ENCODE results near the gene ARHGEF1.
"Not testable (repeated sequence)": the region's sequence is repeated elsewhere in the genome, so short reads cannot be mapped to it uniquely, and the experiment has no call there.

ARHGEF1 gene

DNA sequence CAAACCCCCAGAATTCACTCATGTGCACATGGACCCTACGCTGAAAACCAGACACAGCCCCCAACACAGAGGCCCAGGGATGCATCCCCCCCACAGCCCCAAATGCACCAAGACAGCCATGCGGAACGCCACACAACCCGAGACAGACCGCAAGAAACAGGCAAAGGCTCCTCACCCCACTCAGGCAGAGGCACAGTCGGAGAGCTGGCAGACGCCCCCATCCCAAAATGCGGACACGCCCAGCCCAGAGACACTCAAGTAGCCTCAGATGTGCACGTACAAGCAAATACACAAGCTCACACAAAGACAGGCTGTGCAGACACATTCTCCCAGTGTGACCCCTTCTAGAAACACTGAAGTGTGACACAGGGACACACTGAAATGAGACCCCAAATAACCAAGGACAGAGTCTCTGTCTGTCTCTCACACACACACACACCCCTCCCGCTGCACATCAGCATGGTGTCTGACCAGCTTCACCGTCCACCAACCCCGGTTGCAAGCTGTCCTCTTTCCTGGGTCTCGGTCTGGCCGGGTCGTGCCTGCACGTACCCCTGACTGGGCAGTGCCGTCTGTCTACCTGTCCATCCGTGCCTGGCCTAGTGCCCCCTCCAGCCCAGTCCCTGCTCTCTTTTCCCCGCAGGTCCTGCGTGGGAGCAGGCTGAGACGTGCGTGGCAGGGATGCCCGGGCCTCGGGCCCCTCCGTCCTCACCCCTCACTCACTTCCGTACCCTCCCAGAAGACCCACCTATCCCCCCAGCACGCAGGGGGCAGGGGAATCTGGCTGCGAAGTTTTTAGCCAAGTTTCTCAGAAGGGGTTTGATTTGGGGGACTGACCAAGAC is 29.1 kb downstream of the ARHGEF1 start:
- Histone ChIP-seq H3K4me1 (ENCODE audit: control insufficient read depth, insufficient read depth, low read length) (peaks cover 3% of the 10 kb centered on the region; the same call in 1 of the 2 replicates), H3K9me3 (ENCODE audit: control insufficient read depth, insufficient read depth, low read length) (no peaks in the 10 kb centered on the region), H3K4me3 (ENCODE audit: low read length) (no peak overlapping the region), H3K27me3 (ENCODE audit: control insufficient read depth, insufficient read depth, low read length) (peaks cover 66% of the 10 kb centered on the region), H3K36me3 (ENCODE audit: control insufficient read depth, insufficient read depth, low read length) (no peaks in the 10 kb centered on the region), H3K27ac (ENCODE audit: low read length) (no peak overlapping the region)
- DNase-seq (ENCODE audit: low read depth, low spot score): no peak
- no CpG with 5 or more reads among the region's 29 CpGs for WGBS (ENCODE audit: insufficient coverage, insufficient read length)

DNA sequence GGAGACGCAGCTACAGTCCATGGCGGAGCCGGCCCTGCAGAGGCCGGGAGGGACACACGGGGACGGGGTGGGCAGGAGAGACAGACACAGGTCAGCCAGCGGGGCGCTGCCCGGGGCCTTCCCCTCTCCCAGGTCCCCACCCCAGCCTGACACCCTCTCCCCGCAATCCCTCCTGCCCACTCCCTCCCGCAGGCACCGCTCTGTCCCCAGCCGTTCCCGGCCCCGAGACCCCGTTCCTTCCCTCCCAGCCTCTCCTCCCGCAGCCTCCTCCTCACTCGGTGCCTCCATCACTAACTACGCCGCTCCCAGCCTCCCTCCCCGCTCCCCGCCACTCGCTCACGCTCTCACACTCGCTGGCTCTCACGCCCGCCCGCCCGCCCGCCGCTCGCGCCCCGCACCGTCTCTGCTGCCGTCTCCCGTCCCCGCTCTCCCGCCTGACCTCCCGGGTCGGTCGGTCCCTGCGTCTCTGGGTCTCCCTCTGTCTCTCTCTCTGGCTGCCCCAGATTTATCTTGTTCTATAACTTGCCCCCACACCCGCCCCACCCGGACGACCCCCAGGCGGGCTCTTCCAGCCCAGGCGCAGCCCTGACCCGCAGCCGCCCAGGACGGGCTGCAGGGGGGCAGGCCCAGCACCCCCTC is 30.0 kb downstream of the ARHGEF1 start:
- peaks cover 72% of the 10 kb centered on the region for H3K27me3 ChIP-seq (ENCODE audit: control insufficient read depth, insufficient read depth, low read length)
- no CpG with 5 or more reads among the region's 51 CpGs for WGBS (ENCODE audit: insufficient coverage, insufficient read length)
- H3K36me3 ChIP-seq (ENCODE audit: control insufficient read depth, insufficient read depth, low read length): no peaks in the 10 kb centered on the region
- peaks cover 3% of the 10 kb centered on the region; the same call in 1 of the 2 replicates for H3K4me1 ChIP-seq (ENCODE audit: control insufficient read depth, insufficient read depth, low read length)
- no peaks in the 10 kb centered on the region for H3K9me3 ChIP-seq (ENCODE audit: control insufficient read depth, insufficient read depth, low read length)
- peak overlapping the region; percentile 6; the same call in 1 of the 2 replicates for H3K4me3 ChIP-seq (ENCODE audit: low read length)
- H3K27ac ChIP-seq (ENCODE audit: low read length): no peak overlapping the region
- DNase-seq (ENCODE audit: low read depth, low spot score): no peak

DNA sequence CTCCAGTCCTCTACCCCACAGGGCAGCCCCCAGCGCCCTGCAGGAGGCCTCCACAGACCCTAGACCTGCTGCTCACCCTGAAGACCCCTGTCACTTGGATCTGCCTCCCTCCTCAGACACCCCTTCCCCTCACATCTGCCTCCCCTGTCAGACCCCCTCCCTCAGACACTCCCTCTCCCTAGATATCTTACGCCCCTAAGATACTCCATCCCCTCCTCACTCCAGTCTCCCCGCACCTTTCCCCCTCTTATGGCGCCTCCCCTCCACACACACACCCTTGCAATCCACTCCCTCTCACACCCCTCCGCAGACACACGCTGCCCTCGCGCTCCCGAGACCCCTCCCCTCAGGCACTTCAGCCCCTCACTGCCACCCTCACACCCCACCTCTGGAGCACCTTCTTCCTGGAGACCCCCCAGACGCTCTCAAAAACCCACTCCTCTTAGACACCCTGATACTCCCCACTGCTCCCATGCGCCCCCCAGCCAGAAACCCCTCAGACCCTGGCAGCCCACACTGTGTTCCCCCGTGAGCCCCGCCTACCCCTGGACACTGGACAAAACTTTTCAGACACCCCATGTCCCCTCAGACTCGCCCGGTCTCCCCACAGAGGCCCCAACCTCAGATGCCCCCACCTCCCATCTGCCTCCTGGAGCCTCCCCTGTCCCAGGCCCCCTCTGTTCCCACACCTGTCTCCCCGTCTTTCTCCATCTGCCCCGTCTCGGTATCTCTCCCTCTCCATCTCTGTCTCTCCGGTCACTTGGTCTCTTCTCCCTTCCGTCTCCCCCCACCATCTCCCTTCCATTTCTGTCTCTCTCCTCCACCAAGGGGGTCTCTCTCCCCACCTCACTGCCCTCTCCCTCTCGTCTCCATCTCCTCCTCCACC is 30.8 kb downstream of the ARHGEF1 start:
- H3K27ac ChIP-seq (ENCODE audit: low read length): no peak overlapping the region
- H3K27me3 ChIP-seq (ENCODE audit: control insufficient read depth, insufficient read depth, low read length): peaks cover 79% of the 10 kb centered on the region
- no peak overlapping the region for H3K4me3 ChIP-seq (ENCODE audit: low read length)

DNA sequence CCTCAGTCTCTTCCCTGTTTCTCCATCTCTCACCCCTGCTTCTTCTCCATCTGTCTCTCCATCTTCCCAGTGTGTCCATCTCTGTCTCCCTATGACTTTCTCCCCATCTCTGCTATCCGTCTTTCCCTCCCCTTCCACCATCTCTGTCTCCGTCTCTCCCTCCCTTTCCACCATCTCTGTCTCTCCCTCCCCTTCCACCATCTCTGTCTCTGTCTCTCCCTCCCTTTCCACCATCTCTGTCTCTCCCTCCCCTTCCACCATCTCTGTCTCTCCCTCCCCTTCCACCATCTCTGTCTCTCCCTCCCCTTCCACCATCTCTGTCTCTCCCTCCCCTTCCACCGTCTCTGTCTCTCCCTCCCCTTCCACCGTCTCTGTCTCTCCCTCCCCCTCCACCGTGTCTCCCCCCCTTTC is 31.4 kb downstream of the ARHGEF1 start:
- H3K27me3 ChIP-seq (ENCODE audit: control insufficient read depth, insufficient read depth, low read length): peaks cover 84% of the 10 kb centered on the region
- not testable (repeated sequence) for H3K9me3 ChIP-seq (ENCODE audit: control insufficient read depth, insufficient read depth, low read length); H3K4me1 ChIP-seq (ENCODE audit: control insufficient read depth, insufficient read depth, low read length); DNase-seq (ENCODE audit: low read depth, low spot score); H3K4me3 ChIP-seq (ENCODE audit: low read length); H3K36me3 ChIP-seq (ENCODE audit: control insufficient read depth, insufficient read depth, low read length); H3K27ac ChIP-seq (ENCODE audit: low read length)
- no CpG with 5 or more reads among the region's 5 CpGs for WGBS (ENCODE audit: insufficient coverage, insufficient read length)

More for the DNA sequence above, 30.8 kb downstream of the ARHGEF1 start:
- no peak for DNase-seq (ENCODE audit: low read depth, low spot score)
- WGBS (ENCODE audit: insufficient coverage, insufficient read length): no CpG with 5 or more reads among the region's 21 CpGs
- H3K4me1 ChIP-seq (ENCODE audit: control insufficient read depth, insufficient read depth, low read length): peaks cover 3% of the 10 kb centered on the region; the same call in 1 of the 2 replicates
- no peaks in the 10 kb centered on the region for H3K36me3 ChIP-seq (ENCODE audit: control insufficient read depth, insufficient read depth, low read length)
- no peaks in the 10 kb centered on the region; the same call in 1 of the 2 replicates for H3K9me3 ChIP-seq (ENCODE audit: control insufficient read depth, insufficient read depth, low read length)

DNA sequence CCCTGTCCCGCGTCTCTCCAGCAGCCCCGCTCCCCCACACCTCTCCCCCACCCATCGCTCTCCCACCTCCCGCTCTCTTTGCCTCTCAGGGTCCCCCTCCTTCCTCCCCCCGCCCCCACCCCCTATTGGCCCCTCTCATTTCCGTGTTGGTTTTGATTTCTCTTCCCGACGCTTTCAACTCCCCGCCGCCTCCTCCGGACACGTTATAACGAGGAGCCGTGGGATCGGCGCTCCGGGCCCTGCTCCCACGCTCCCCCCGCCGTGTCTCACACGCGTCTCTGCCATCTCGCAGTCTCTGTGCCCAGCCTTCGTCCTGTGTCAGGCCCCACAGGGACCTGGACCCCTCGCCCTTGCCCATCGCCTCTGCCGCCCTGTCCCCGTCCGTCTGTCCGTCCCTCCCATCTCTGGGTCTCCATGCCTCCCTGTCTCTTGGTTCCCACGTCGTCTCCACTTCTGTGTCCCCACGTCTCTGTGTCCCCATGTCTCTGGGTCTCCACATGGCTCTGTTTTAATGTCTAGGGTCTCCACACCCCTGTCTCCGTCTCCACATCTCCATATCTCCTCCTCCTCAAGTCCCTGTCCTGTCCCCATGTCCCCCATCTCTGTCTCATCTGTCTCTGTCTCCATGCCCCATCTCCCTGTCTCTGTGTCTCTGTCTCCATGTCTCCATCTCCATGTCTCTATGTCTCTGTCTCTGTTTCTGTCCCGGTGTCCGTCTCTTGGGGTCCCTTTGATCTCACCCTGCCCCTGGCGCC is 32.2 kb downstream of the ARHGEF1 start:
- no peak overlapping the region for H3K4me3 ChIP-seq (ENCODE audit: low read length)
- no peak overlapping the region for H3K27ac ChIP-seq (ENCODE audit: low read length)
- peaks cover 89% of the 10 kb centered on the region for H3K27me3 ChIP-seq (ENCODE audit: control insufficient read depth, insufficient read depth, low read length)
- no peaks in the 10 kb centered on the region; the same call in 1 of the 2 replicates for H3K9me3 ChIP-seq (ENCODE audit: control insufficient read depth, insufficient read depth, low read length)
- peaks cover 3% of the 10 kb centered on the region; the same call in 1 of the 2 replicates for H3K4me1 ChIP-seq (ENCODE audit: control insufficient read depth, insufficient read depth, low read length)
- WGBS (ENCODE audit: insufficient coverage, insufficient read length): no CpG with 5 or more reads among the region's 38 CpGs
- no peaks in the 10 kb centered on the region for H3K36me3 ChIP-seq (ENCODE audit: control insufficient read depth, insufficient read depth, low read length)
- no peak for DNase-seq (ENCODE audit: low read depth, low spot score)

DNA sequence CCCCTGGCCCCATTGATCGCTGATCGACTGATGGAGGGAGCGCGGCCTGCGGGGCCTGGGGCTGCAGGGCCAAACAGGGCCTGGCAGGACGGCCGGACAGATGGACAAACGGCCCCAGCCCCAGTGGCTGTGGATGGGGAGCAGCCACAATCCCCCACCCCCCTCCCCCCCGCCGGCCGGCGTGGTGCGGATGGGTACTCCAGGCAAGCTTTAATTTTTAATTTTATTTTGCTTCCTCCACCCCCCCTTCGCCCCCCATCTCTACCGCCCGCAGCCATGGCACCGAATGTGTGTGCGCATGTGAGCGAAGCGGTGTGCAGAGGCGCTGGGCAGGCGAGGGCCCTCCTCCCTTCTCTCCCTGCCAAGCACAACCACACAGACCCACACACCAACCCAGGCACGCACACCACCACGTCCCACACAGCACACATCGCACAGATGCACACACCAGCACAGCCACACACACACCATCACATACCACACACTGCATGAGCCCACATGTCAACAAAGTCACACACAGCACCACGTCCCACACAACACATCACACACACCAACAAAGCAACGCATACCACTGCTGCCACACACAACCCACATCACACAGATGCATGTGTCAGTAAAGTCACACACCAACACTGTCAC is 32.9 kb downstream of the ARHGEF1 start:
- no peak for DNase-seq (ENCODE audit: low read depth, low spot score)
- Histone ChIP-seq H3K27ac (ENCODE audit: low read length) (no peak overlapping the region), H3K27me3 (ENCODE audit: control insufficient read depth, insufficient read depth, low read length) (peaks cover 90% of the 10 kb centered on the region), H3K4me1 (ENCODE audit: control insufficient read depth, insufficient read depth, low read length) (peaks cover 3% of the 10 kb centered on the region; the same call in 1 of the 2 replicates), H3K4me3 (ENCODE audit: low read length) (no peak overlapping the region), H3K9me3 (ENCODE audit: control insufficient read depth, insufficient read depth, low read length) (no peaks in the 10 kb centered on the region; the same call in 1 of the 2 replicates), H3K36me3 (ENCODE audit: control insufficient read depth, insufficient read depth, low read length) (no peaks in the 10 kb centered on the region)
- WGBS (ENCODE audit: insufficient coverage, insufficient read length): no CpG with 5 or more reads among the region's 27 CpGs

DNA sequence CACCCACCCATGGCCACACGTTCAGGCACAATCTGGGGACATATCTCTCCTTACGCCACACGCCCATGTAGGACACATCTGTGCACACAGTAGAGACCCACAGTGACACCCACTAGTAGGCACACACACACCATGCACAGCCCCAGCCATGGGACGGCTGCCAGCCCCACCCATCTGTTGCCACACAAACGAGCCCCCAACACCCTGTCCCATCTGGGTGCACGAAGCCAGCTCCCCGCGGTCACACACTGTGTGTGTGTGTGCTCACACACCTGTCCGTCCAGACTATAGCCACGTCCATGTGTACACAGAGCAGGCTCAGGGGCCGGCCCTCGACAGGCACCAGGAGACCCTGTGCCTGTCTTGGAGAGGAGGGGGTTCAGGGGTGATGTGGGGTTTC is 34.7 kb downstream of the ARHGEF1 start:
- no peak overlapping the region for H3K27ac ChIP-seq (ENCODE audit: low read length)
- no peaks in the 10 kb centered on the region; the same call in 1 of the 2 replicates for H3K9me3 ChIP-seq (ENCODE audit: control insufficient read depth, insufficient read depth, low read length)
- no peak for DNase-seq (ENCODE audit: low read depth, low spot score)
- no peaks in the 10 kb centered on the region for H3K36me3 ChIP-seq (ENCODE audit: control insufficient read depth, insufficient read depth, low read length)
- H3K4me3 ChIP-seq (ENCODE audit: low read length): no peak overlapping the region
- peaks cover 90% of the 10 kb centered on the region for H3K27me3 ChIP-seq (ENCODE audit: control insufficient read depth, insufficient read depth, low read length)
- peaks cover 3% of the 10 kb centered on the region; the same call in 1 of the 2 replicates for H3K4me1 ChIP-seq (ENCODE audit: control insufficient read depth, insufficient read depth, low read length)
- no CpG with 5 or more reads among the region's 12 CpGs for WGBS (ENCODE audit: insufficient coverage, insufficient read length)

DNA sequence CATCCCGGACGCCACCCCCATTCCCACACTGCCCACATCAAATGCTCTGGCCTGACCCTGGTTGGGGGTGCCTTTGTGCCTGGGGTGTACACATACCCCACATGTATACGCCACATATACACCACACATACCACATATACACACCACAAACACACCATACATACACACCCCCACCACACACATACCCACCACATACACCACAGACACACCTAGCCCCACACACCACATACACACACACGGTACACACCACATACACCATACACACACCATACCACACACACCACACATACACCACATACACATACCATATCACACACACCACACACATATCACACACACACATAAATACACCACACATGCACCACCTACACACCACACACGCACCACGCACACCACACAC is 35.1 kb downstream of the ARHGEF1 start:
- Histone ChIP-seq H3K27ac (ENCODE audit: low read length) (no peak overlapping the region), H3K9me3 (ENCODE audit: control insufficient read depth, insufficient read depth, low read length) (no peaks in the 10 kb centered on the region; the same call in 1 of the 2 replicates), H3K27me3 (ENCODE audit: control insufficient read depth, insufficient read depth, low read length) (peaks cover 90% of the 10 kb centered on the region), H3K36me3 (ENCODE audit: control insufficient read depth, insufficient read depth, low read length) (no peaks in the 10 kb centered on the region), H3K4me3 (ENCODE audit: low read length) (no peak overlapping the region), H3K4me1 (ENCODE audit: control insufficient read depth, insufficient read depth, low read length) (peaks cover 3% of the 10 kb centered on the region; the same call in 1 of the 2 replicates)
- DNase-seq (ENCODE audit: low read depth, low spot score): no peak
- WGBS (ENCODE audit: insufficient coverage, insufficient read length): 100% methylated on average over 3 of the region's 6 CpGs

DNA sequence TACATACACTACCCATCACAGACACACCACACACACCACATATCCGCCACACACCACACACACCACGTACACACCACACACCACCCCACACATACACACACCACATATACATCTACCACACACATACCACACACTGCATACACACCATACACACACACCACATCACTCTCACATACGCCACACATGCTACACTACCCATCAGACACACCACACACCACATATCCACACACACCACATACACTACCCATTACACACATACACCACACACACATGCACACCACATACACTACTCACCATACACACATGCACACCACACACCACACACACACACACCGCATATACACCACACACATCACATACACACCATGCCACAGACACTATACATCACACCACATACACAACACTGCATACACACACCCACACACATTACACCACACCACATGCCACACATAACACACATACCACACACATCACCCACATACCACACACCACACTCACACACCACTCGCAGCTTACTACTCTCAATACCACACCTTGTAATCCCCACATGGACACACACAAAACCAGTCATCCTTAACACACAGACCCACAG is 35.8 kb downstream of the ARHGEF1 start:
- Histone ChIP-seq H3K4me3 (ENCODE audit: low read length) (no peak overlapping the region), H3K4me1 (ENCODE audit: control insufficient read depth, insufficient read depth, low read length) (peaks cover 3% of the 10 kb centered on the region; the same call in 1 of the 2 replicates), H3K27ac (ENCODE audit: low read length) (no peak overlapping the region), H3K27me3 (ENCODE audit: control insufficient read depth, insufficient read depth, low read length) (peaks cover 88% of the 10 kb centered on the region), H3K36me3 (ENCODE audit: control insufficient read depth, insufficient read depth, low read length) (no peaks in the 10 kb centered on the region), H3K9me3 (ENCODE audit: control insufficient read depth, insufficient read depth, low read length) (no peaks in the 10 kb centered on the region; the same call in 1 of the 2 replicates)
- 100% methylated on average over 5 of the region's 5 CpGs for WGBS (ENCODE audit: insufficient coverage, insufficient read length)
- DNase-seq (ENCODE audit: low read depth, low spot score): no peak
